ENCODE data around the gene ALG3. TPM values are rescaled to one million over a fixed set of nuclear protein-coding genes. Genes with fewer than 3 reads are reported as not detected.
A peak's percentile ranks its signal among the peaks of the same experiment; 100 is the strongest.

Gene ALG3
- total RNA-seq, 2 experiments from 2014 or later, result 43.2 to 45.7 TPM

GRCh38 chr3:184237807-184238206, 11.0 kb downstream of the ALG3 start:
- ChIA-PET CTCF (interaction anchor here (0.9 to 3.0 kb wide), 2 partner anchors 10 to 133 kb away, joined by 3 to 16 read pairs; no protein-coding TSS in a partner anchor), POLR2A (no interaction called here)
- Mint-ChIP-seq H3K36me3 (ENCODE audit: low read depth) (peaks cover 5% of the 10 kb centered on the region), H3K27me3 (peaks cover 2% of the 10 kb centered on the region), H3K27ac (no peak overlapping the region), H3K4me3 (no peak overlapping the region), H3K4me1 (no peaks in the 10 kb centered on the region), H3K9me3 (no peaks in the 10 kb centered on the region)
- DNase-seq, result no peak

GRCh38 chr3:184237211-184237610, 11.6 kb downstream of the ALG3 start:
- ChIA-PET POLR2A (no interaction called here), CTCF (interaction anchor here (0.9 to 3.0 kb wide), 3 partner anchors 9 to 132 kb away, joined by 3 to 16 read pairs (median 3); no protein-coding TSS in a partner anchor)
- Mint-ChIP-seq H3K36me3 (ENCODE audit: low read depth) (peaks cover under 1% of the 10 kb centered on the region), H3K4me1 (no peaks in the 10 kb centered on the region), H3K27ac (no peak overlapping the region), H3K9me3 (no peaks in the 10 kb centered on the region), H3K4me3 (no peak overlapping the region), H3K27me3 (peaks cover 6% of the 10 kb centered on the region)
- no peak for DNase-seq

GRCh38 chr3:184236636-184237035, 12.1 kb downstream of the ALG3 start:
- DNase-seq, result no peak
- Mint-ChIP-seq H3K9me3 (no peaks in the 10 kb centered on the region), H3K4me1 (no peaks in the 10 kb centered on the region), H3K27me3 (peaks cover 12% of the 10 kb centered on the region), H3K27ac (no peak overlapping the region), H3K36me3 (ENCODE audit: low read depth) (no peaks in the 10 kb centered on the region), H3K4me3 (no peak overlapping the region)
- CTCF ChIA-PET, result interaction anchor here (1.4 to 3.0 kb wide), 2 partner anchors 9 to 10 kb away, joined by 3 to 16 read pairs; no protein-coding TSS in a partner anchor
- POLR2A ChIA-PET, result no interaction called here

GRCh38 chr3:184236033-184236410, 12.7 kb downstream of the ALG3 start:
- CTCF ChIA-PET, result interaction anchor here (1.4 to 3.0 kb wide), 2 partner anchors 8 to 11 kb away, joined by 3 to 16 read pairs; no protein-coding TSS in a partner anchor

GRCh38 chr3:184235381-184236032, 13.3 kb downstream of the ALG3 start:
- Mint-ChIP-seq H3K4me1 (peaks cover 6% of the 10 kb centered on the region), H3K36me3 (ENCODE audit: low read depth) (no peaks in the 10 kb centered on the region)

More at GRCh38 chr3:184236033-184236410, 12.7 kb downstream of the ALG3 start:
- Mint-ChIP-seq H3K9me3 (no peaks in the 10 kb centered on the region), H3K4me3 (no peak overlapping the region), H3K4me1 (peaks cover 4% of the 10 kb centered on the region), H3K36me3 (ENCODE audit: low read depth) (no peaks in the 10 kb centered on the region), H3K27me3 (peaks cover 18% of the 10 kb centered on the region), H3K27ac (no peak overlapping the region)
- POLR2A ChIA-PET, result no interaction called here
- DNase-seq, result no peak

GRCh38 chr3:184234671-184235380, 13.9 kb downstream of the ALG3 start:
- Mint-ChIP-seq H3K36me3 (ENCODE audit: low read depth) (no peaks in the 10 kb centered on the region), H3K27me3 (peaks cover 20% of the 10 kb centered on the region), H3K4me1 (peaks cover 6% of the 10 kb centered on the region), H3K27ac (no peak overlapping the region), H3K4me3 (no peak overlapping the region), H3K9me3 (no peaks in the 10 kb centered on the region)
- DNase-seq, result no peak
- CTCF ChIA-PET, result no interaction called here
- POLR2A ChIA-PET, result no interaction called here

More at GRCh38 chr3:184235381-184236032, 13.3 kb downstream of the ALG3 start:
- ChIA-PET POLR2A (no interaction called here), CTCF (interaction anchor here (3.0 kb wide), 1 partner anchor 8 kb away, joined by 16 read pairs; no protein-coding TSS in a partner anchor)
- H3K27ac Mint-ChIP-seq, result no peak overlapping the region
- no peak for DNase-seq
- no peaks in the 10 kb centered on the region for H3K9me3 Mint-ChIP-seq
- H3K4me3 Mint-ChIP-seq, result no peak overlapping the region
- peaks cover 20% of the 10 kb centered on the region for H3K27me3 Mint-ChIP-seq

- no peak overlapping the region for H3K27ac Mint-ChIP-seq
- DNase-seq, result no peak
- peaks cover 22% of the 10 kb centered on the region for H3K27me3 Mint-ChIP-seq
- CTCF ChIA-PET, result no interaction called here
- POLR2A ChIA-PET, result no interaction called here
- no peaks in the 10 kb centered on the region for H3K9me3 Mint-ChIP-seq
- peaks cover 6% of the 10 kb centered on the region for H3K4me1 Mint-ChIP-seq
- H3K4me3 Mint-ChIP-seq, result no peak overlapping the region
- no peaks in the 10 kb centered on the region for H3K36me3 Mint-ChIP-seq (ENCODE audit: low read depth)
Measured at GRCh38 chr3:184234224-184234623, 14.5 kb downstream of the ALG3 start.

- no peaks in the 10 kb centered on the region for H3K9me3 Mint-ChIP-seq
- peaks cover 32% of the 10 kb centered on the region for H3K27me3 Mint-ChIP-seq
- no peaks in the 10 kb centered on the region for H3K36me3 Mint-ChIP-seq (ENCODE audit: low read depth)
Measured at GRCh38 chr3:184233127-184233843, 15.5 kb downstream of the ALG3 start.

GRCh38 chr3:184231671-184232070, 17.1 kb downstream of the ALG3 start:
- POLR2A ChIA-PET, result no interaction called here
- H3K4me3 Mint-ChIP-seq, result peak overlapping the region; percentile 8
- H3K9me3 Mint-ChIP-seq, result no peaks in the 10 kb centered on the region
- H3K36me3 Mint-ChIP-seq (ENCODE audit: low read depth), result no peaks in the 10 kb centered on the region
- H3K4me1 Mint-ChIP-seq, result peaks cover 10% of the 10 kb centered on the region
- CTCF ChIA-PET, result interaction anchor here (1.1 kb wide), 1 partner anchor 17 kb away, joined by 3 read pairs; no protein-coding TSS in a partner anchor
- H3K27me3 Mint-ChIP-seq, result peaks cover 42% of the 10 kb centered on the region
- no peak for DNase-seq
- H3K27ac Mint-ChIP-seq, result no peak overlapping the region

More at GRCh38 chr3:184233127-184233843, 15.5 kb downstream of the ALG3 start:
- H3K4me3 Mint-ChIP-seq, result no peak overlapping the region
- CTCF ChIA-PET, result interaction anchor here (1.0 kb wide), 1 partner anchor 84 kb away, joined by 4 read pairs; no protein-coding TSS in a partner anchor
- H3K27ac Mint-ChIP-seq, result no peak overlapping the region
- POLR2A ChIA-PET, result no interaction called here
- peaks cover 10% of the 10 kb centered on the region for H3K4me1 Mint-ChIP-seq
- DNase-seq, result no peak

GRCh38 chr3:184230603-184231528, 17.9 kb downstream of the ALG3 start:
- H3K27me3 Mint-ChIP-seq, result peaks cover 47% of the 10 kb centered on the region
- no peaks in the 10 kb centered on the region for H3K36me3 Mint-ChIP-seq (ENCODE audit: low read depth)
- peak overlapping the region; percentile 8 for H3K4me3 Mint-ChIP-seq
- ChIA-PET CTCF (interaction anchor here (1.1 to 1.4 kb wide), 2 partner anchors 16 to 19 kb away, joined by 3 read pairs; no protein-coding TSS in a partner anchor), POLR2A (no interaction called here)
- no peak for DNase-seq
- peaks cover 10% of the 10 kb centered on the region for H3K4me1 Mint-ChIP-seq
- H3K27ac Mint-ChIP-seq, result no peak overlapping the region
- H3K9me3 Mint-ChIP-seq, result no peaks in the 10 kb centered on the region

- H3K4me1 Mint-ChIP-seq, result peaks cover 10% of the 10 kb centered on the region
- H3K36me3 Mint-ChIP-seq (ENCODE audit: low read depth), result no peaks in the 10 kb centered on the region
- no peaks in the 10 kb centered on the region for H3K9me3 Mint-ChIP-seq
- DNase-seq, result no peak
- H3K4me3 Mint-ChIP-seq, result no peak overlapping the region
- peaks cover 52% of the 10 kb centered on the region for H3K27me3 Mint-ChIP-seq
- CTCF ChIA-PET, result interaction anchor here (1.0 to 1.4 kb wide), 3 partner anchors 14 to 20 kb away, joined by 3 to 5 read pairs (median 4); no protein-coding TSS in a partner anchor
- no peak overlapping the region for H3K27ac Mint-ChIP-seq
- POLR2A ChIA-PET, result no interaction called here
Measured at GRCh38 chr3:184230081-184230602, 18.6 kb downstream of the ALG3 start.

Data from activated CD4-positive, alpha-beta T cell treated with anti-CD3 and anti-CD28 coated beads, Interleukin-2, amount 10 ng/mL, durations not matched to agents 7 days and 5 days (primary cell).